ENCODE results near the gene RNASEH2B. TPM values are rescaled to one million over a fixed set of nuclear protein-coding genes. Genes with fewer than 3 reads are reported as not detected.

The RNASEH2B gene
- total RNA-seq, 1 experiment from 2014 or later: 54.3 TPM

- no peaks in the 10 kb centered on the region for H3K9me3 ChIP-seq (replicated peaks)
- H3K4me1 ChIP-seq (replicated peaks): no peaks in the 10 kb centered on the region
- H3K27me3 ChIP-seq (replicated peaks): no peaks in the 10 kb centered on the region
- H3K36me3 ChIP-seq: no peaks in the 10 kb centered on the region
- no peak overlapping the region for H3K27ac ChIP-seq
- no peak overlapping the region for H3K4me3 ChIP-seq
- DNase-seq (ENCODE audit: low read depth in 1 of 2, low spot score in 2 of 2): no peak
These were observed 90.0 kb downstream of the RNASEH2B start for GRCh38 chr13:50999641-51000040.

GRCh38 chr13:51000061-51000460 is 90.5 kb downstream of the RNASEH2B start:
- no peak for DNase-seq (ENCODE audit: low read depth in 1 of 2, low spot score in 2 of 2)
- Histone ChIP-seq H3K36me3 (no peaks in the 10 kb centered on the region), H3K4me3 (no peak overlapping the region), H3K27ac (no peak overlapping the region), H3K27me3 (replicated peaks) (no peaks in the 10 kb centered on the region), H3K9me3 (replicated peaks) (no peaks in the 10 kb centered on the region), H3K4me1 (replicated peaks) (no peaks in the 10 kb centered on the region)

GRCh38 chr13:51000571-51001260 is 91.1 kb downstream of the RNASEH2B start:
- Histone ChIP-seq H3K36me3 (no peaks in the 10 kb centered on the region), H3K27ac (no peak overlapping the region), H3K27me3 (replicated peaks) (no peaks in the 10 kb centered on the region), H3K9me3 (replicated peaks) (no peaks in the 10 kb centered on the region), H3K4me1 (replicated peaks) (no peaks in the 10 kb centered on the region), H3K4me3 (no peak overlapping the region)
- no peak for DNase-seq (ENCODE audit: low read depth in 1 of 2, low spot score in 2 of 2)

- no peaks in the 10 kb centered on the region for H3K36me3 ChIP-seq
- no peaks in the 10 kb centered on the region for H3K4me1 ChIP-seq (replicated peaks)
- H3K27ac ChIP-seq: no peak overlapping the region
- no peak overlapping the region for H3K4me3 ChIP-seq
- DNase-seq (ENCODE audit: low read depth in 1 of 2, low spot score in 2 of 2): no peak
- H3K27me3 ChIP-seq (replicated peaks): no peaks in the 10 kb centered on the region
- H3K9me3 ChIP-seq (replicated peaks): no peaks in the 10 kb centered on the region
These were observed 91.7 kb downstream of the RNASEH2B start for GRCh38 chr13:51001335-51001734.

GRCh38 chr13:51002736-51003135 is 93.1 kb downstream of the RNASEH2B start:
- no peak for DNase-seq (ENCODE audit: low read depth in 1 of 2, low spot score in 2 of 2)

GRCh38 chr13:51003642-51004041 is 94.1 kb downstream of the RNASEH2B start:
- Histone ChIP-seq H3K27me3 (replicated peaks) (no peaks in the 10 kb centered on the region), H3K27ac (no peak overlapping the region), H3K4me3 (no peak overlapping the region), H3K9me3 (replicated peaks) (no peaks in the 10 kb centered on the region), H3K4me1 (replicated peaks) (no peaks in the 10 kb centered on the region), H3K36me3 (no peaks in the 10 kb centered on the region)
- no peak for DNase-seq (ENCODE audit: low read depth in 1 of 2, low spot score in 2 of 2)

More at GRCh38 chr13:51002736-51003135, 93.1 kb downstream of the RNASEH2B start:
- no peak overlapping the region for H3K4me3 ChIP-seq
- no peaks in the 10 kb centered on the region for H3K9me3 ChIP-seq (replicated peaks)
- no peak overlapping the region for H3K27ac ChIP-seq
- no peaks in the 10 kb centered on the region for H3K27me3 ChIP-seq (replicated peaks)
- no peaks in the 10 kb centered on the region for H3K36me3 ChIP-seq
- no peaks in the 10 kb centered on the region for H3K4me1 ChIP-seq (replicated peaks)

GRCh38 chr13:51004111-51004865 is 94.7 kb downstream of the RNASEH2B start:
- Histone ChIP-seq H3K27me3 (replicated peaks) (no peaks in the 10 kb centered on the region), H3K4me1 (replicated peaks) (no peaks in the 10 kb centered on the region), H3K36me3 (no peaks in the 10 kb centered on the region), H3K4me3 (no peak overlapping the region), H3K27ac (no peak overlapping the region), H3K9me3 (replicated peaks) (no peaks in the 10 kb centered on the region)
- DNase-seq (ENCODE audit: low read depth in 1 of 2, low spot score in 2 of 2): no peak

- peak in 1 of 2 experiments; percentile 6 for DNase-seq (ENCODE audit: low read depth in 1 of 2, low spot score in 2 of 2)
- H3K9me3 ChIP-seq (replicated peaks): no peaks in the 10 kb centered on the region
- H3K27me3 ChIP-seq (replicated peaks): no peaks in the 10 kb centered on the region
- H3K27ac ChIP-seq: no peak overlapping the region
- H3K4me3 ChIP-seq: no peak overlapping the region
- no peaks in the 10 kb centered on the region for H3K4me1 ChIP-seq (replicated peaks)
- no peaks in the 10 kb centered on the region for H3K36me3 ChIP-seq
These were observed 95.4 kb downstream of the RNASEH2B start for GRCh38 chr13:51004918-51005460.

- no peak for DNase-seq (ENCODE audit: low read depth in 1 of 2, low spot score in 2 of 2)
- Histone ChIP-seq H3K9me3 (replicated peaks) (no peaks in the 10 kb centered on the region), H3K4me3 (no peak overlapping the region), H3K4me1 (replicated peaks) (no peaks in the 10 kb centered on the region), H3K27me3 (replicated peaks) (no peaks in the 10 kb centered on the region), H3K36me3 (no peaks in the 10 kb centered on the region), H3K27ac (no peak overlapping the region)
These were observed 96.0 kb downstream of the RNASEH2B start for GRCh38 chr13:51005566-51005965.

Other genes starting within 250 kb of the RNASEH2B start
- not detected in 2 replicates for gene DLEU7, start 66.1 kb upstream of the RNASEH2B start, total RNA-seq (2014; rRNA removed; shearing (Covaris generic))
- gene C13orf42, start 201.5 kb downstream of the RNASEH2B start, total RNA-seq (2014; rRNA removed; shearing (Covaris generic)): not detected in 2 replicates

All from SJSA1 (cell line).